ENCODE results near the gene MTA3.
"Not testable (repeated sequence)": the region's sequence is repeated elsewhere in the genome, so short reads cannot be mapped to it uniquely, and the experiment has no call there.

The MTA3 gene

GRCh38 chr2:42568401-42569115, at the start of gene MTA3:
MTA3 (plus strand) TSS chr2:42568632; CDS start chr2:42568746, 114 bp downstream.
- DNase-seq, result peak; percentile 12
- in situ Hi-C loops (cut with MboI; ENCODE audit: low pct_unique_long_range_greater_than_20kb, low sequenced_read_pairs), result no loop called here

GRCh38 chr2:42519624-42520023, 48.8 kb upstream of the MTA3 start:
- DNase-seq, result no peak
- in situ Hi-C loops (cut with MboI; ENCODE audit: low pct_unique_long_range_greater_than_20kb, low sequenced_read_pairs), result loop anchor here (25.0 kb wide), 1 partner anchor 268 kb away; the partner anchor contains the start of gene HAAO

- in situ Hi-C loops (cut with MboI; ENCODE audit: low pct_unique_long_range_greater_than_20kb, low sequenced_read_pairs), result loop anchor here (25.0 kb wide), 1 partner anchor 265 kb away; the partner anchor contains the start of gene HAAO
- DNase-seq, result no peak
Measured at GRCh38 chr2:42522035-42522434, 46.4 kb upstream of the MTA3 start.

GRCh38 chr2:42523341-42523740, 45.1 kb upstream of the MTA3 start:
- DNase-seq, result no peak
- in situ Hi-C loops (cut with MboI; ENCODE audit: low pct_unique_long_range_greater_than_20kb, low sequenced_read_pairs), result loop anchor here (25.0 kb wide), 1 partner anchor 264 kb away; the partner anchor contains the start of gene HAAO

- no peak for DNase-seq
- in situ Hi-C loops (cut with MboI; ENCODE audit: low pct_unique_long_range_greater_than_20kb, low sequenced_read_pairs), result no loop called here
Measured at GRCh38 chr2:42532397-42532796, 36.0 kb upstream of the MTA3 start.

- in situ Hi-C loops (cut with MboI; ENCODE audit: low pct_unique_long_range_greater_than_20kb, low sequenced_read_pairs), result no loop called here
Measured at GRCh38 chr2:42537493-42537892, 30.9 kb upstream of the MTA3 start.

GRCh38 chr2:42542871-42543270, 25.6 kb upstream of the MTA3 start:
- in situ Hi-C loops (cut with MboI; ENCODE audit: low pct_unique_long_range_greater_than_20kb, low sequenced_read_pairs), result no loop called here
- DNase-seq, result no peak

More at GRCh38 chr2:42537493-42537892, 30.9 kb upstream of the MTA3 start:
- DNase-seq, result no peak

- in situ Hi-C loops (cut with MboI; ENCODE audit: low pct_unique_long_range_greater_than_20kb, low sequenced_read_pairs), result no loop called here
- DNase-seq, result no peak
Measured at GRCh38 chr2:42545023-42545721, 23.3 kb upstream of the MTA3 start.

- no peak for DNase-seq
- in situ Hi-C loops (cut with MboI; ENCODE audit: low pct_unique_long_range_greater_than_20kb, low sequenced_read_pairs), result no loop called here
Measured at GRCh38 chr2:42545841-42546390, 22.5 kb upstream of the MTA3 start.

- in situ Hi-C loops (cut with MboI; ENCODE audit: low pct_unique_long_range_greater_than_20kb, low sequenced_read_pairs), result no loop called here
- DNase-seq, result peak; percentile 77
Measured at GRCh38 chr2:42547014-42547413, 21.4 kb upstream of the MTA3 start.

- no peak for DNase-seq
- in situ Hi-C loops (cut with MboI; ENCODE audit: low pct_unique_long_range_greater_than_20kb, low sequenced_read_pairs), result no loop called here
Measured at GRCh38 chr2:42547446-42548295, 20.8 kb upstream of the MTA3 start.

GRCh38 chr2:42550870-42551269, 17.6 kb upstream of the MTA3 start:
- DNase-seq, result no peak
- in situ Hi-C loops (cut with MboI; ENCODE audit: low pct_unique_long_range_greater_than_20kb, low sequenced_read_pairs), result no loop called here

- in situ Hi-C loops (cut with MboI; ENCODE audit: low pct_unique_long_range_greater_than_20kb, low sequenced_read_pairs), result no loop called here
- no peak for DNase-seq
Measured at GRCh38 chr2:42554392-42554791, 14.0 kb upstream of the MTA3 start.

GRCh38 chr2:42556315-42556890, 12.0 kb upstream of the MTA3 start:
- DNase-seq, result no peak
- in situ Hi-C loops (cut with MboI; ENCODE audit: low pct_unique_long_range_greater_than_20kb, low sequenced_read_pairs), result no loop called here

GRCh38 chr2:42557306-42557705, 11.1 kb upstream of the MTA3 start:
- DNase-seq, result no peak
- in situ Hi-C loops (cut with MboI; ENCODE audit: low pct_unique_long_range_greater_than_20kb, low sequenced_read_pairs), result no loop called here

GRCh38 chr2:42558827-42559226, 9.6 kb upstream of the MTA3 start:
- in situ Hi-C loops (cut with MboI; ENCODE audit: low pct_unique_long_range_greater_than_20kb, low sequenced_read_pairs), result no loop called here
- no peak for DNase-seq

- in situ Hi-C loops (cut with MboI; ENCODE audit: low pct_unique_long_range_greater_than_20kb, low sequenced_read_pairs); DNase-seq: not testable (repeated sequence)
Measured at GRCh38 chr2:42560133-42560532, 8.3 kb upstream of the MTA3 start.

- in situ Hi-C loops (cut with MboI; ENCODE audit: low pct_unique_long_range_greater_than_20kb, low sequenced_read_pairs), result no loop called here
Measured at GRCh38 chr2:42560899-42561298, 7.5 kb upstream of the MTA3 start.

More at GRCh38 chr2:42560899-42561298, 7.5 kb upstream of the MTA3 start:
- DNase-seq, result no peak

Measured in KBM-7 (cell line).